ENCODE measurements around the gene DCC.

- TF ChIP-seq EZH2phosphoT487 (IDR thresholded peaks at IDR 0.05; ENCODE audit: borderline replicate concordance, low read length) = no peak
- TF ChIP-seq CTCF (IDR thresholded peaks at IDR 0.05; ENCODE audit: low read depth, low read length, poor library complexity, severe bottlenecking) = peak; percentile 60
These were observed 1228.1 kb downstream of the DCC start for GRCh38 chr18:53567929-53568574.
